GM19372 (cell line): Measurements from ENCODE around the gene NES.

ENCODE experiments used
- ATAC-seq: cut with Tn5 transposase; IDR thresholded peaks from one replicate; pipeline ENCODE4 v1.9.1; 2021; ENCODE audit warnings: mild to moderate bottlenecking, low read depth, moderate library complexity; ENCODE audit not compliant: unreplicated experiment

Gene NES

DNA sequence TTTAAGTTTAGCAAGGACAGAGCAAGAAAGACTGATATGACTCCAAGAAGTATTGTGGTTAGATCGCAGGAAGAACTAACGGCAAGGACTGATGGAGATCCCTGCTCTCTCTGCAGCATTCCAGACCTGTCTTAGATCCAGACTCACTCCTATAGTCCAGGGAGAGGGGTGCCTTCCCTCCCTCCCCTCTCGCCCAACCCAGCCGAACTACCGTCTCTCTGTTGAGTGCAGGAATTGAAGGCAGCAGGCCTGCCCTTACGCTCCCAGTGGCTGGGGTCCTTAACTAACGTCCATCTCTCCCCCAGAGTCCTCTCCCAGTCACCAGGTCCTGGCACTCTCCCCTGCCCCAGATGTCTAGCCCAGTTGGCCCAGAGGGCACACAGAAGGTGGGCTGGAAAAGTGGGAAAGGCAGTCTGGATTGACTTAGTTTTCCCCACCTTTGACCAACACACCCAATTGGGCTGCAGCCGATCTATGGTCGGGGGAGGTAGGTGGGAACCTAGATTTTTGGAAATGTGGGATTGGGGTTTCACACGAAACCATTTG, 27.0 kb upstream of the NES start:
- no peak for ATAC-seq

DNA sequence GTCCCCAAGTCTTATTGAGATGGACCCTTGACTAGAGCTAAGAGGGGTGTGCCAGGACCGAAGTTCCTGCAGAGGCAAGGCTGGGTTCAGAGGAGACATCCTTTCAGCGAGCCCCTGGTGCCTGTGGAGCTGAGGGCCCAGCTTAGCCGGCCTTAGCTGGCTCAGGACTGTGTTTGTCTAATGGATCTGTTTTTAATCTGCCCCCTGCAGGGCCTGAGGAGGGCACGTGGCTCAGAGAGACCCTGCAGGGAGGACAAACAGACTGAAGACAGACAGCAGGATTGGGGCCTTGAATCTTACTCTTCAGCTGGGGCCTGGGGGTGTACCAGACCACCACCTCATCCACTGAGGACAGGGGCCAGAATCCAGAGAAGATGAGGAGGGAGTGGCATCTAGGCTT, 26.5 kb upstream of the NES start:
- ATAC-seq, result no peak

DNA sequence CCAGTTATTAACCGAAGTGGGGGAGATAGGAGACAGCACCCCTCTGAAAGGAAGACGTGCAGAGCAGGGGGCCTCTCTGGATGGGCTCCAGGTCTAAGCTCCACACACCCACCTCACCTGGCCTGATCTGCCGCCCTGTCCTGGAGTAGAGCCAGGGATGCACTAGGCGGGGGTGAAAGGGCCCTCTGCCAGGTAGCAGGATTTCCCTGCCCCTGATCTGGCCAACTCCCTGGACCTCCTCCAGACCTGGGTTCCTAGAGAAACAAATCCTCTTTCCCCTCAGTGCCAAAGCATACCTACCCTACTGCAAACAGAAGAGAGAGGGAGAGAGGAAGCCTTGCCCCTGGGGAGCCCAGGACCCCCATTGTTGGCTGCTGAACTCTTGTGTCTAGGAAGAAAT, 26.1 kb upstream of the NES start:
- no peak for ATAC-seq

DNA sequence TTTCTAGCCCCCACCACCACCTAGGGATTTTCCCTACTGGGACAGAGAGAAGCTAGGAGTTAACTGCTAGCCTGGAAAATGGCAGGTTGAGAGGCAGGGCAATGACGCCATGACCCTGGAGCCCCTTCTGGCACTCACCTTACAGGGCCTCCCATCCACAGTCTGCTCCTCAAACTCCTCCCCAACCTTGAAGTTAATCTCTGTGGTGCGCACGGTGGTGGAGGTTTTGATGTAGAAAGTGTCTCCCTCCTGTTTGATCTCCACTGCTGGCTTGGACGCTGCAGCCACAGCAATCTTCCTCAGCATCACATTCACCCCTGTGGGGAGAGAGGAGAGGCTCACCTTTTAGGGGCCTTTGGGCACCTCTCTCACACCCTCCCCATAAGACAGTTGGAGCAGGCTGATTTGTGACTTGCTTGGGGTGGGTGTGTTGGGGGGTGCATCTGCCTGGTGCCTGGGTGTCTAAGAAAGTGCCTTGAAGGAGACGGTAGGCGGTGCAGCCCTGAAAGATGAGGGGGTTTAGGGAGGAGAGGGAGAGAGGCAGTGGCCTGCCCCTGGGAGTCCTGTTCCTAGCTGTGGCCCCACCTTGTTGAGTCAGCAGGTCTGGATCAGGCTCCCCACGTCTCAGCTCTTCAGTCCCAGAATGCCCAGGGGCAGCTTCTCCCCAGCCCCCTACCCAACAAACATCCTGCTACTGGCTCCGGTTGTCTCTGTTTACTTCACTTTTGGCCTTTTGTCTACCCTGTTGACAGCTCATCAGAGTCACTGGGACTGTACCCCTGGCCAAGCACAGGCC, 23.7 kb upstream of the NES start:
- ATAC-seq, result no peak

DNA sequence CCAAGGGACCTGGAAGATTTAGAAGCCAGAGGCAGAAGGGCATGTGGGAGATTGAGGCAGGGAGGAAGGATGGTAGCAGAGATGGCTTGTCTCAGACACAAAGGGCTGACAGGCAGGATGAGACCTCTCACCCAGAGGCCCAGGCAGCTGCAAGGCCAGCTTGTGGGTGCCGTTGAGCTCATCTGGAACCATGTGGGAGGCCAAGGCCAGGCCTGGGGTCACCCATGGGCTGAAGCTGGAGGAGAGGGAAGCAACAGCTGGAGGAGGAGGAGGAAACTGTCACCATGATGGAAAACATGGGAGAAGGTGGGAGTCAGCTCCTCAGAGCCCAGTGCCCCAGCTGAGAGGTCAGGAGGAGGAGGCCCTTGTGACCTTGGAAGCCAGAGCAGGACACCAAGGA, 21.8 kb upstream of the NES start:
- ATAC-seq, result no peak

DNA sequence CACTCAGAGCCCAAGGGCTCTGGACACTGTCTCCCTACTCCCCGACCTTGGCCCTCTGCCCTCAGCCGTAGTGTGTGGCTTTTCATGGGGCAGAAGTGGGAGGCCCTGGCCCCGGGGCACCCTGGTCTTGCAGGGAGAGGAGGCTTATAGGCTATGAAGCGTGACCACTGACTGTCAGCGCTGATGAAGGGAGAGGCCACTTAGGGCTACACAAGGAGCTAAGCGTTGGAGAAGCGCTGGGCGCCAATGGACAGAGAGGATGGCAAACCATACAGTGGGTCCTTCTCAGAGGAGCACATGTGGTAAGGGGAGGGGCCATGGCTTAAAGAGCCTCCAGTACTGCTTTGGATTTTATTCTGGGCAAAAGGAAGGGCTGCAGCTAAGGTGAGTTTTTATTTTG, 20.3 kb upstream of the NES start:
- ATAC-seq, result no peak

DNA sequence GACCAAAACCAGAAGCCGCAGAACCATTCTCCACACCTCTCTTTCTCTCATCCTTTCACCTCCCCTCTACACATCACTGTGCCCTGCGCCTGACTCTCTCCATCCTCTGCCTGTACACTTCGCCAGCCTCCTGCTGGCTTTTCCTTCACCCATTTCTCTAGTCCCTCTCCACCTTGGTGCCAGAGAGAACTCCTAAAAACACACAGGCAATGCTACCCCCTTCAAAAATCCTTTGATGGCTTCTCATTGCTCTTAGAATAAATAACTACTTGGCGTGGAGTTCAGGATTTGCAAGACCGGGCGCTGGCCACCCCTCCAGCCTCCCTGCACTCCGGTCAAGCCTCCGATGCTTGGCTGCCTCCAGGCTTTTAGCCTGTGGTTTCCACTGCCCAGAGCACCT, 19.5 kb upstream of the NES start:
- no peak for ATAC-seq

DNA sequence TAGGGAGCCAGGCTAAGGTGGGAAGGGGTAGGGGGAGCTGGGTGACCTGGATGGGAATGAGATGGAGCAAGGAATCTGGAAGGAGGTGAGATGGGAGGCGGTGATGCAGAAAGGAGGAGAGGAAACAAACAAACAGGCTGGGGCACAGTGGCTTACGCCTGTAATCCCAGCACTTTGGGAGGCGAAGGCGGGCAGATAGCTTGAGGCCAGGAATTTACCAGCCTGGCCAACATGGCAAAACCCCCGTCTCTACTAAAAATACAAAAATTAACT, 17.4 kb upstream of the NES start:
- no peak for ATAC-seq

DNA sequence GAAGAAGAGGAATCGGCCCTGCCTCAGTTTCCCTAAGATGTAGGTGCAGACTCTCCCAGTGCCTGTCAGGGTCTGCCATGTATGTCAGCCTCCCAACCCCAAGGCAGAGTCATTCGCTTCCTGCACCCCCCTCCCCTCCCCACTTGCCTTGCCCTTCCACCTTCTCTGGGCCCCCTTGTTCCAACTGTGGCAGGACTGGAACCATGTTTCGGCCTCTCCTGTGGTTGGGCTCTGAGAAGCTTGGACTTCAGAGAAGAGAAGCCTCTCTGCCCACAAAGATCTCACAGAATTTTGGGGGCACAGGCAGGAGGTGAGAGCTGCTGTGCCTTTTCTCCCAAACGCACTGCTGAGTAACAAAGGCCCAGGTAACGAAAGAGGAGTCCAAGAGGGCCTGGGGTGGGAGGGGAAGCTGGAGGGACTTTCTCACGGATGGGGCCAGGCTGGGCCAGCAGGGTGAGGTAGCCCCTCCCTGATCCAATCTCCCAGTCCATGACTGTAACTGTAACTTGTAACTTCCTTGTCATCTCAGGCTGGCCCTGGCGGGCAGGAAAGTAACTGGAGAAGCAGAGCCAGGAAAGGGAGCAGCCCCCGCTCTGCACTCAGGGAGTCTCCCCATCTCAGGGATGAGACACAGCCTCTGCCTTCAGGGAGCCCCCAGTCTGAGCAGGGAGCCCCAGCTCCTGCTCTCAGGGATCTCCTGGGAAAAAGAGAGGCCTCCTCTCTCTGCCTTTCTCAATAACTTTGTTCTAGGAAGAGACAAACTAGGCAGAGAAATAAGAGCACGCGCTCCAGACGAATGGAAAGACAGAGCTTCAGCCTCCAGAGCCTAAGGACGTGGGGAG, 16.9 kb upstream of the NES start:
- ATAC-seq, result no peak

DNA sequence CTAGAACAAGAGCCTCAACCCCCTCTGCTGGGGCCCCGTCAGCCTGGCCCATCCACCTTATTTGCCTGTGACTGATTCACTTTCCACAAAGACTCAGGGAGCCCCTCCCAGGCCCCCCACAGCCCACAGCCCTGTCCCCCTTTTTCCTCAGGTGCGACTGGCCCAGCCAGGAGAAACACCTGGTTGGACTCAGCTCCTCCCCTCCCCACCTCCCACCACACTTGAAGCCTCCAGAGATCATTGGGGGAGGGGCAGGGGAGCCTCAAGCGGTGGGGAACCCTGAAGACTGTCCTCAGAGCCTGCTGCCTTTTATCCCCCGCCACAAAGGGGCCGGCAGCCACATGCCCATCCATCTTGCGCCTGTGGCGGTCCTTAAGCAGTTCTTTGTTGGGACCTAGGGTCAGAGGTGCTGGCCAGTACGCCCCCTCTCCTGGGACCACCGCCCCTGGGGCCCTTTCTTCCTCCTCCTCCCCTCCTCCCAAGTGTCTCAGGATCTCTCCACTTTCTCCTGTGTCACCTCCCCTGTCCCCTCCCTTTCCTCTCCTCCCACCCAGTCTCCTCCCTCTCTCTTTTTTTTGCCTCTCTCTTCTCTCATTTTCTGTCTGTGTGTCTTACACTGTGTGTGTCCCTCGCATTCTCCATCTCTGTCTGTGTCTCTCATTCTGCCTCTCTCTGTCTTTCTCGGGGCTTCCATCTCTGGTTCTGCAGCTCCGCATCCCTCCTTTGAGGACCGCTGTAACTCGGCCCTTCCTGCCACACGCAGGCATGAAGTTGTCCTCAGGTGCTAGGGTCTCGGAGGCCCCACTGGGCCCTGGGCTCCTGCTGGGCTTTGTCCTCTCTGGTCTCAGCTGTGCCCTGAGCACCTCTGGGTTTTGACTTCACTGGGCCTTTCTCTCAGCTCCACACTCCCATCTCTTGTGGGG, 16.0 kb upstream of the NES start:
- ATAC-seq, result no peak

DNA sequence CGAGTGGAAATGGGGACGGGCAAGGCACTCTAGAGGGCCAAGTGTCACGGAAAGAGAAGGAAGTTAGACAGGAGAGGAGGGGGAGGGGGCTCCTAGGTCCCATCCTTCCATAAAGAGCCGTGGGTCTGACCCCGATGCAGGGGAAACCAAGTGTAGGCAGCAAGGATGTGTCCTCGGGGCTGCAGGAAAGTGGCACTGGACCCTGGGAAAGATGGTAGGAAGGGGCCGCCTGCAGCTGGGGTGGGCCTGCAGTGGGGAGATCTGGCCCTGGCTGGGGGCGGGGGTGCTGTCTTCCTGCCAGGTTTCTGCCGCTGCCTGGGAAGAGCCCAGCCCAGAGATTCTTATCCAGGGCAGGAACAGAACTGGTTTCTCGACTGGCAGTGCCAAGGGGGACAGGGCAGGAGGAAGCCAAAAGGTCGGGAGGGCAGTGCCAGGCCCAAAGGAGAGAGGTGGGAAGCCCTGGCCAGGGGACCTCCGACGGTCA, 15.3 kb upstream of the NES start:
- no peak for ATAC-seq

DNA sequence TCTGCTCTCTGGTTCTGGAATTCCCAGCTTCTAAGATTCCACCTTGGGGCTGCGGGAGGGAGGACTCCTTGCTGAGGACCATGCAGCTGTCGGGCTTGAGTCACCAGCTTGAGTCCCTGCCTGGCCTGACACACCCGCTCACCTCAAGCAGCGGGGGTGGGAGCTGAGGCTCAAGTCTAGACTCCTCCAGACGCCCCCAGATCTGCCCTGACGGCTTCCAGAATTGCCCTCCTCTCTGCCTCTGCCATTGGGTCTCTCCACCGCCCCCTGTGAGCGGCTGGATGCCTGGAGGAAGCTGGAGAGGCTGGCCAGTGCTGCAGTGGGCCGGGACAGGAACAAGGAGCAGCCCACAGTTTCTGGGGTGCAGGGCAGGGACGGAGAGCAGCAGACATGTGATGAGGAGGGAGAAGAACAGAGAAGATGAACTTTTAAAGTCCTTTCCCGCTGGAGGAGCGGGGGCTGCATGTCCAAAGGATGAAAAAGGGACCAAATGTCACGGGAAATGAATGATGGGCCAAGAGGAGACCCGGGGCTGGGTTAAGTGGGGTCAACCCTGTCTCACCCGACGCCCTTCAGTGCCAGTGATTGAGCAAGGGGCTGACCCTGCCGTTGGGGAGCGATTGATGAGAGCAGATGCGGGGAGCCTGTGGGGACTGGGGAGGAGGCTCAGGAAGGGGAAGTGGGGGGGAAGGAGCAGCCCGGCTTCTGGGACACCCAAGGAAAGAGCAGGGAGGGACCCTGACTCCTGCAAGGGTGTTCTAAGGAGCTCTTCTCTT, 14.6 kb upstream of the NES start:
- ATAC-seq, result no peak

DNA sequence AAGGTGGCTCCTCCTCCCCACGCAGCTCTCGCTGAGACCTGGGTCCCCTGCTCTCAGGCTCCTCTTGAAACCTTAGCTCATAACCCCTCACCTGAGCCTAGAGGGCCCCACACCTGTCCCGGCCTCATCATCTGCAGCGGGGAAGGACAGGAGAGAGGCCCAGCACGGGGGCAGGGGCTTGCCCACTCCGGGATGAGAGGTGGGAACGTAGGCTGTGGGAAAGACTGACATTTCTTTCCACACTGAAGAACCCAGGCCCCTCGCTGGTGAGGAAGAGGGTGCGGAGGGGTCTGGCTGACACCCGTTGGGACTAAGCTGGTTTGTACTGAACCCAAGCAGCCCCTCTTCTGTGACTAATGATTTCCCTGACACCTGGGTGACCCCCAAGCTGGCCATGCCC, 14.0 kb upstream of the NES start:
- ATAC-seq, result no peak

DNA sequence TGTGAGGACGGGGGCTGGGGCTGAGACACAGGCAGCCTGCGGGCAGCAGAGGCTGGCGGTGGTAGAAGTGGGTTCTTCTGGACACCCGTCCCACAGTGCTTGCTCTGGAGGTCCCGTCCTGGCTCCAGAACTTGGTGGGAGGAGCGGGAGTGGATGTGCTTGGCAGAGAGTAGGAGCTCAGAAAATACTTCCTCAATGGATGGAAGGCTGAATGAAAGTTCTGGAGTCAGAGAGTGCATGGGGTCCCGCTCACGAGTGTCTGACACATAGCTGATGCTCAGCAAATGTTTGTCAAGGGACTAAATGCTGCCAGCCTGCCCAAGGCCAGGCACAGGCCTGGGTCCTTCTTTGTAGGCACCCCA, 13.4 kb upstream of the NES start:
- no peak for ATAC-seq

DNA sequence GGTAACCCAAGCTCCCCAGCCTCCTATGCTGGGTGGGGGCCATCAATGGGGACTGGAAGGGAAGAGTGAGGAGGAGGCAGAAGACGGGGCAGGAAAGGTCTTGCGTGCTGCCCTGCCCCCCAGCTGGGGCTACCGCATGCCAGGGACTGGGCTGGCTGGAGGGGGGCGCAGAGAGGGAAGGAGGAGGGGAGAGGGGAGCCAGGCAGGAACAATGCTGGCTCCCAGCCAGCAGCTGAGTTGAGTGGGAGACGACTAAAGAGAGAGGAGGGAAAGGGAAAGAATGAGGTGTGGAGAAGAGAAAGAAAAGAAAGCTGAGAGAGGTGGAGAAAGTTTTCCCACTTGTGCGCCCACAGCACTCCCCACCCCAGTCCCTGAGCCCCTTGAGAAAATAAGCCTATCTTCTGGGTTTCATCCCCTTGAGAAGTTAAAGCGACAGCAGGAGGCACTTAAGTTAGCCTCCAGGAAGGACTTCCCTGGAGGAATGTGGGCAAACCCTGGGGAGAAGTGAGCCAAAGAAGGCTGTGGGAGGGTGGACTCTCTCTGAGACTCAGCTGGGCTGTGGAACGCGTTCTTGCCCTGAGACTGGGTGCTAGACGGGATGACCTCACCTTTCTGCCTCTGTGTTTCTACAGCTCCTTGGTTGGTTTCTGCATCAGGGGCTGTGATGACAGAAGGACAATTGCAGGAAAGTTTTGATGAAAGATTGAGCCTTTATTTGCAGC, 12.9 kb upstream of the NES start:
- ATAC-seq, result no peak

DNA sequence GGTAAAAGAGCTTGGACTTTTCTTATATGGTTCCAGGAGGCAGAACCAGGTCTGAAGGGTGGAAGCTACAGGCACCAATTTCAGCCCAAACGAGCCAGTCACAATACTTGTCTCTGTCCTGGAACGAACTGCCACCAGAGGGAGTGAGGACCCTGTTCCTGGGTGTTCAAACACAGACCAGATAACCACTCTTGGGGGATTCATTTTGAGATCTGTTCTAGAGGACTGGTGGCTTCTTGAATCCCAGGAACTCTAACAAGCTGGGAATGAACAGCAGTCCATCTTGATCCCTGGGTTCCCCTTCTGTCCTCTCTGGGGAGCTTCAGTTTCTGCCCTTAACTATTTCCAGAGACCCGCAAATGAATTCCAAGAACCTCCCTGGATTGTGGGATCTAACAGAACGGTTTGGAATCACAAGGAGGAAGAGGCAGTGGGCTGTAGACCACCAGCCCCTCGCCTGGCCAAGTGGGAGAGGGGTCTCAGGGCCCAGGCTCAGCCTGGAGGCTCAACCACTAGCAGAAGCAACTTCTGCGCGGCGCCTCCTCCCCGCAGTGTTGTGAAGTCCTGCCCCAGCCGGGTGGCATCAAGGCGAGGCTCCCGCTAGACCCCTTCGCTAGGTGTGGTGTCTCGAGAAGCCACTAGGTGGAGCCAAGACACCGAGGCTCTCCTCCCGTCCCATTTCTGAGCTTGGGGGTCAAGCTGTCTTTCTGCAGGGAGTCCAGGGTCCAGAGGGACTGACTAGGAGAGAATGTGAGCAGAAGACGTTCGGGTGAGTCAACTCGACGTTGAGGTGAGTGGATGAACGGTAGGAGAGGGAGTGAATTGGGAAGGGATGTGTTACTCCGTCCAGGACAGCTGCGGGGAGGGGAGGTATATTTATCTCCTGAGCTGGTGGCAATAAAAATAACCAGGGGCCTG, 12.1 kb upstream of the NES start:
- no peak for ATAC-seq

DNA sequence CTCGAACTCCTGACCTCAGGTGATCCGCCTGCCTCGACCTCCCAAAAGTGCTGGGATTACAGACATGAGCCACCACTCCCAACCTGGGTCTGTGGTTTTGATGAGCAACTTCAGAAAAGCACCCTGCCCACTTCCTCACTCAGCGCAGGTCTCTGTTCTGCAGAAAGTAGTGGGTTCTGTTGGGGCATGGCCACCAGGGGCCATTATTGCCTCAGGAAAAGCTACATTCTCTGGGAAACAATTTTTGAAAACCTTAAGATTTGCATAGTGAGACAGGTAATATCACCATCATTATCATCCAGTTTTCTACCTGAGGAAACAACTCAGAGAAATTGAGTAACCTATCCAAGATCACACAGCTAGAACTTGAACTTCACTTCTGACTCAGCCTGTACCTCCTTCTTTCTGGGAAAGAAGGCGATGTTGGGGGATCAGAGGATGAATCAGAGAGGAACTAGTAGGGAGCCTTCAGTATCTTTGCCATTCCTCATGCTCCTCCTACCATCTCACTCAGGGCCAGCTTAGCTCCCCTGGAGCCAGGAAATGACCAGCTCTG, 7.1 kb upstream of the NES start:
- ATAC-seq, result no peak
